Left hindlimb (tissue), 1 donor: ENCODE results near the gene PFKFB2.

Source experiments
- DNase-seq: peaks from one replicate; pipeline ENCODE4 v3.0.0-alpha.2; 2018

The PFKFB2 gene

DNA sequence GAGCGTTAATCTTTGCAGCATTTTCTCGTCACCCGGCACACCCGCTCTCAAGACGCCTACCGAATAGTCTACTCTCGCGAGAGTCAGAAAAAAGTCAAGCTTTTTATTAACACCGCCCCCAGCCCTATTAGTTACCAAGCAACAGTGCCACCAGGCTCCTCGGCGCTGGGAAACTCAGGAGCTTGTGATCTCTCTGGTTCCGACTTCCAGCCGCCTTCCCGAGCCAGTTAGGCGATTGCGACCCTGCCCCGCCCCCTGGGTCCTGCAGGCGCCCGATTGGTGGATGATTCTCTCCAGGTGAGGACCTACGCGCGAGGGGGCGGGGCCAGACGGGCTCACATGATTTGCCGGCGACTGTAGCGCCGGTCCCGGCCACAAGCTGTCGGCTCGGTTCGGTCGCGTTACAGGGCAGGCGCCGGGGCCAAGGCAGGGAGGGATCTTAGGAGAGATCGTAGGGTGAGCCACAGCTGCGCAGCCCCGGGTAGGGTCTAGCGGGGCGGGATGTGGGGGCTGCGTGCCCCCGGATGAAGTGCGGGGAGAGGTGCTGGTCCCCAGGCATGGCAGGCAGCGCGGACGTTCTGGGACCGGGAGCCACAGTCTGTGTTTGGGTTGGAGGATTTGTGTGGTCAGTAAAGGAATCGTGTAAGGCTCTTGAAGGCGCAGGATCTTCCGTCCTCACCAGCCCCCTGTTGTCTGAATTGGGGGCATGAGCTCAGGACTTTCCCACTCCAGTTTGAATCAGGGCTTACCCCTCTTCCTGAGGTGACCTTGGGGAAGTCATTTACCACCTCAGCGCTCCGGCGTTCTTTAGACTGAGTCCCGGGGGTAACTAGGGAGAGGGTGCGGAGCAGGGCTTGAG lies at the start of gene PFKFB2:
TSS of gene PFKFB2 (plus strand) at position 365 of the 859 bp plus-strand sequence. CDS start 1,443 bp downstream, outside the sequence.
- DNase-seq, result peak; percentile 94

DNA sequence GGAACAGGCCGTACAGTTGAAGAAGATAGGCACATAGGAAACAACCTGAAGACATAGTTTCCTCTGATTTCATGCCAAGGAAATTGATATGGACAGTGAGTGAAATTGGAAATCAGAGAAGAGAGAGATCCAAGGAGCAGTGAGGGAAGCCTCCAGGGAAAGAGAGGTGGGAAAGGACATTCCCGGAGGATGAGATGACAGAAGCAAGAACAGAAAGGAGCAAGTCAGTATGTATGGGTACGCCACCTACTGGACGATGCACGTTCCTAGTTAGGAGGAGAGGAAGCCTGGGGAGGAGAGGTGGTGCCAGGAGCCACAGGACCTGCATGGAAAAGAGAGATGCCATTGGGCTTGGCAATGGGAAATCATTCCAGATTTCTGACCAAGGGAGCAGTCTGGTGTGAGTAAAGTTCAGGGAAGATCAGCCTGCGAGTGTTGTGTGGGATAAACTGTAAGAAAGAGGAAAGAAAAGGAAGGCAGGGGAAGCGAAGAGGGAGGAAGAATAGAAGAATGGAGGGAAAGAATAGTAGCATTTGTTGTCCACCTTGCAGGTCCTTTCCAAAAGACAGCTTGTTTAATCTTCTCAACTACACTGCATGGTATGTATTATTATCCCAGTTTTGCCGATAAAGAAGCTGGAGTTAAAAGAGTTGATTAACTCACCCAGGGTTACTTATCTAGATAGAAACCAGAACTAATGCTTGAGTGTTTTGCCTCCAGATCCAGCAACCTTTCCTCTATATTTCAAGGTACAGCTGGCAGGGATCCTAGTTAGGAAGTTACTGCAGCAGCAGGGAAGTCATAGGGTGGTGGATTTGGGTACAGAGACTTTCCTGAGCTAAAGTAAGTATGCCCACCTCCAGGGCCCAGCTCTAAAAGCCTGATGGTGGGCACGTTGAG lies 47.9 kb upstream of the PFKFB2 start:
- DNase-seq, result no peak

DNA sequence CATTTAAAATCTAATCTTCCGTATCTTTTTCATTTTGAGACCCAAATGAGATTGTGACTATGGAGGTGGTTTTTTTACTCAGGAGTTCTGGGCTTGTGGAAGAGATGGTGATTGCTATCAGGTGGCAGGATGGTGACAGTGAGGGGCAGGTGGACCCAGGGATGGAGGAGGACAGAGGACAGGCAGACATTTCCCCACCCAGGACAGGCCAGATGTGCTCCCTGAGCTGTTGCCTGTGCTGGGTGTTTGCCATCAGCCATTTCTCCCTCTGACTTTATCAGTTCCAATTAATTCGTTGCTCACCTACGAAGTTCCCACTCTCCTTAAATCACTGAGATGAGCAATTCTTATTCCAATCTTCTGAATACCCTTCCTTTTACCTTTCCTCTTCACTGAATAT lies 47.0 kb upstream of the PFKFB2 start:
- DNase-seq, result no peak

DNA sequence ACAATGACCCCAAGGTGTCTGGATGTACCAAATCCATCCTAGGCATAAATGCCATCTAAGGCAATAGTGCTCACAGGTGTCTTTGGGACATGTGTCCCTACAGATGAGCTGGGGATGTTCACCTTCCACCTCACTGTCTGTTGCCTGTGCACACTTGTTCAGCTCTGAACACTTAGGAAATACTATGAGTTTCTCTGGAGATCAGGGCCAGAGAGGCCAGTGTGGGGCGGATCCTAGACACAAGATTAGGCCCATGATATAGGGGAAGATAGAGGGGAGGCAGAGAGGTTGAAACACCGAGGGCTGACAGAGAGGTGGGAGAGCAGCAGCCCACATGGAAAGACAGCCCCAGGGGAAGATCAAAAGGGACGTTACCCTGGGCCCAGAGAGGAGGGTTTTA lies 46.2 kb upstream of the PFKFB2 start:
- no peak for DNase-seq

DNA sequence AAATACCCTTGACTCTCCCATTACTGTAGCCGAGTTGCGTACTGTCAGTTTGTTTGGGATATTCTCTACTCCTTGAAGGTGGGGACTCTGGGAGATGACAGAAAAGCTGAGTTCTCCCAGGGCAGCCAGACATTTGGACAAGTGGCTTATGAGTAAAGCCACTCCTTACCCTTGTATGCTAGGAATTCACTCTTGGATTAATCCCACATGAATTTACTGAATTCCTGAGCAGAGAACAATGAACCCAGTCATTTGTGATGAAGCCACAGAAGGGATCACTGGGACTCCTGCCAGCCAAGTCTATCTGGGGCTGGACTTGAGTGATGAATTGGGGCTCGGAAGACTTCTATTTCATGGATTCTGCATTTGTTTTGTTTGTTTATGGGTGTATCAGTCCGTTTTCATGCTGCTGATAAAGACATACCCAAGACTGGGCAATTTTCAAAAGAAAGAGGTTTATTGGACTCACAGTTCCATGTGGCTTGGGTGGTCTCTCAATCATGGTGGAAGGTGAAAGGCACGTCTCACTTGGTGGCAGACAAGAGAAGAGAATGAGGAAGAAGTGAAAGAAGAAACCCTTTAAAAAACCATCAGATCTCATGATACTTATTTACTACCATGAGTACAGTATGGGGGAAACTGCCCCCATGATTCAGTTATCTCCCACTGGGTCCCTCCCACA lies 45.6 kb upstream of the PFKFB2 start:
- DNase-seq, result no peak

DNA sequence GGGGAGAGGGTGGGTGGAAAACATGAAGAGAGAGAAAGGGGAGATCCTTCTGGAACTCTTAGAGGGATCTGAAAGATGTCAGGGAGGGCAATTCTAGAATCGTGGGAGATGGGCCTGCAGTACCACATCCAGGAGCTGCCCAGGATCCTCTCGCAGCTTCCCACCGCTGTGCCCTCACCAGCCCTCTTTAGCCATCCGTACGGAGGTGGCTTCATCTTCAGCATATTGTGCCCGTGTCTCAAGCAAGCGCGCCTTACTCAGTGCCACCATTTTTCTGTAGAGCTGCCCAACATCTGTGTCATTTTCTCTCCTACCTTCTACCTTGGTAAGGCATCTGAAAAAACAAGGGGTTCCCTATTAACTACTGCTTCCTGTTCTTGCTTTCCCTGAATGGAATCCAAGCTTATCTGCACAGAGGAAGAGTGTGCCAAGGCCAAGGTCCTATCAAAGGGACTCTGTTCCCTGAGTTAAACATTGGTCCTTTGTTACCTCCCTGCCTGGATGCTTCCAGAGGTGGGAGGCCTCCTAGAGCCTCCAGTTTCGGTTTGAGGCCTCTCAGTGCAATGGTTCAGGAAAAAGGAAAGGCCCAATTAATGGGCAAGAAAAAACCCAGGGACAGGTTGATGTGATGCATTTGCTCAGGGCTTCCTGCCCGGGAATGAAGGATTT lies 43.8 kb upstream of the PFKFB2 start:
- DNase-seq, result no peak

DNA sequence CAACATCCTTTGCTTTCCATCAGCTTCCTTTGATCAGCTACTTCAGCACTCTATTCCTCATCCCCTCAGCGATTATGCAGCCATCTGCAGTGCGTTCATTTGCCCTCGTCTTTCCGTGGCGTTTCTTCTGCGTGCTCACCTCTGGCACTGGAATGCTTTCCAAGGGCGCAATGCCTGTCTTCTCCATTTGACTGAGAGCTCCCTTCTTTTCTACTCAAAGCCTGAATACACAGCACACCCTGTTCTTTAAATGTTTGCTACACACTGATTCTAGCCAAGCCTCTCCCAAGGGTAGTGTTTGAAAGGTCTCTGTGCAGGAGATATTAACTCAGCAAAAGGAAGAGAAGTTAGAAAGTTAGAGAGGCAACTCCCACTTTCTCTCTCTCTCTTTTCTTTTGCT lies 43.1 kb upstream of the PFKFB2 start:
- DNase-seq, result no peak

DNA sequence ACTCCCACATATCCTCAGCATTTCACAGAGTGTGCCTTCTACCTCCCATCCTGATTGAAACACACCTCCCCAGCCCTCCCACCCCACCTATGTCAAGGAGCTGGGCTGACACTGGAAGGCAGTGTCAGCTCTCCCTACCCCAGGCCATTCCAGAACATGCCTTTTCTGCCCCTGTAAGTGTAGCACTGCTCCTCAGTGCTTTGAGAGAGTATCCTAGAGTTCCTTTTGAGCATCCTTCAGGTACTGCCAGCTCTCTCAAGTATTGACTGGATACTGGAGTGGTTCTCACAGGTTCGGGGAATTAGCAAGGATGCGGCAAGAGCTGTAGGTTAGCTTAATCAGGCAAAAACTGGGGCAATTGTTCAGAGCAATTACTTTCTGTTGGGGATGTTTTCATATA lies 42.3 kb upstream of the PFKFB2 start:
- no peak for DNase-seq

DNA sequence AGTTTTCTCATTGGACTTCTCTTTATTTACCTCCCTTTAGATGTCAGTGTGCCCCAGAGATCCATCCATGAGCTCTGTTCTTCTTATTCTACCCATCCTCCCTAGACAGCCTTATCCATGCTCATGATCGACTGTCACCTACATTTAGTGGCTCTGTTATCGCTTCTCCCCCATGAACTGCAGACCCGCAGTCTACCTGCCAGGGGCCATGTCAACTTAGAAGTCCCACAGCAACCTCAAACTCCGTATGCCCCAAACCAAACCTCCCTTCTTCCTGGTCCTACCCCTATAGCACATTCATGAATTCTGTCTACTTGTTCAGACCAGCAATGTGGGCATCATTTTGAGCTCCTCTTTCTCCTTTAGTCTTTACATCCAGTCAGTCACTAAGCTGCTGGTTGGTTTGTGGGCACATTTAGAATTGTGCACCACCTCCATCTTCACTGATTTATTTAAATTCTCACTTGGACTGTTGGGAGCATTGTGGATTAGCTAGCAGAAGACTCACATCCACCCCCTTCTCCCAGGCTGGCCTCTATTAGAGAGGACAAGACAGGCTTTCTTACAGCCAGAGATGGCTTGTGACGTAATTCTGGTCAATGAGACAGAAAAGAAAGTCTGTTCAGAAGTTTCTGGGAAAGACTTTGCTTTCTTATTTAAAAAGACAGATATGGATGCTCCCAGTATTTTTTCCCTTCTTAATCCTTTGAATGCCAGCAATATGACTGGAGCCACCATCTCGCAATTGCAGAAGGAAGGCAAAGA lies 39.6 kb upstream of the PFKFB2 start:
- no peak for DNase-seq

DNA sequence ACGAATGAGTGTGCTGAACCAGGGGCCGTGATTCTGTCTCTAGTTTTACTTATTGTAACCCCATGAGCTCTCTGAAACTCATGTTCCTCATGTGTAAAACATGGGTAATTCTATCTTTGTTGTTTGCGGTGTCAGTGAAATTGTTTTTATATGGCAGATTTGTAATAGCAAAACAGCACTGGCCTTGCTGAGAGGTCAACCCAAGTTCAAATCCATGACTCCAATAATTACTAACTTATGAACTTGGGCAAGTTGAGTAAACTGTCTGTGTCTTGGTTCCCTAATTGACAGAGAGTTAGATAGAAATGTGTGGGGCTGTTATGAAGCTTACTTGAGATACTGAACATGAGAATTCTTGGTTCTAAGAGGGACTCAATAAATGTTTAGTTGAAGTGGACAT lies 38.3 kb upstream of the PFKFB2 start:
- no peak for DNase-seq

DNA sequence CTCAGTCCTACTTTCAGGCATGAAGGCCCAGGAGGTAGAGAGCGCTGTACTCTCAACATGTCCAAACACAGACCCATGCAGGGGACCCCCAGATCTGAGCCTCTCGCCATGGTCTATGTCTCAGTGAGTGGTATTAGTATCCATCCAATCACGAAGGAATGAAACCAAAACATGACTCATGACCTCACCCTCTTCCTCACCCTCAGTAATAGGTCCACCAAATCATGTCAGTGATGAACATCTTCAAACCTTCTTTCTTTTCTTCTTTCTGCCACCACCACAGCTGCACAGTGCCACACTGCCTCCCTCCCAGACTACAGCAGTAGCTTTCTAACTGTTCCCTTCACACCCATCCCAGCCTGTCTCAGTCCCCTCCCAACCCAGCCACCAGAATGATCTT lies 37.3 kb upstream of the PFKFB2 start:
- no peak for DNase-seq

DNA sequence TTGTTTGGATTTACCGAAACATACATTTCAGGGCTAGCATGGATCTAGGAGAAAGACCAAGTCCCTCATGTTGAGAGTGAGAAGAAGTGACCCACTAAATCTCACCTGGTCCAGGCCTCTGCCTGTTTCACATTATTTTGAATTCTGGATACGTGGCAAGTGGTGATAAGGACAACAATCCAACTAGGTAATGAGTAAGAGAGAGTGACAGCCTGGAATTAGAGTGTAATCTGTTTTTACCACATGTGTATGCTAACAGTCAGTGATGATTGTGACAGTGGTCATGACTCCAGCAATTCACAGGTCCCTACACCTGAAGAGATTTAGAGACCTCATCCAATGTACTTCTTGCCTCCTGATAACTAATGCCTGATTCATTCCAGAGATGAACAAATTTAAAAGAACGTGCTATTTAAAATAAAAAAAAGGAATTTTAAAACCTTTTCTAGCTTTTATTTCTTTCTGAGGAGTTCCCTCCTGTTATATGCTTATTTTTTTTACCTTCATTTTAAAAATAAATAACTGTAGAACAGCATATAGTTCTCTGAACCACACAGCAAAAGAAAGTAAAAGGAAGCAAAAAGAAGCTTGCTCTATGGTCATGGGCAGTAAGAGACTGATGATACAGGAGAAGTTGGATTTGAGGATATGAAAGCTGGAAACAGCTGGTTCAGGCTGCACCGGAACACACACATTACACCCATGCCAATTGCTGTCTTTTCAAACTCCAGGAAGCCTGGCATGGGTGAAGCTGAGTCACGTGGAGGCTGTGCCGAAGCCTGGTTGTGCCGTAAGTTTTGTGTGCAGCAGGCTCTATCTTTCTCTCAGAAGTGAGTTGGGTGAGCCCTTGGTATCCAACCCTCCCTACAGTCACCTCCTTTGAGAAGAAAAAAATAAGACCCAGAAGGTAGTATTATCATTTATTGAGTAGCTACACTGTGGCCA lies 35.2 kb upstream of the PFKFB2 start:
- DNase-seq, result no peak

DNA sequence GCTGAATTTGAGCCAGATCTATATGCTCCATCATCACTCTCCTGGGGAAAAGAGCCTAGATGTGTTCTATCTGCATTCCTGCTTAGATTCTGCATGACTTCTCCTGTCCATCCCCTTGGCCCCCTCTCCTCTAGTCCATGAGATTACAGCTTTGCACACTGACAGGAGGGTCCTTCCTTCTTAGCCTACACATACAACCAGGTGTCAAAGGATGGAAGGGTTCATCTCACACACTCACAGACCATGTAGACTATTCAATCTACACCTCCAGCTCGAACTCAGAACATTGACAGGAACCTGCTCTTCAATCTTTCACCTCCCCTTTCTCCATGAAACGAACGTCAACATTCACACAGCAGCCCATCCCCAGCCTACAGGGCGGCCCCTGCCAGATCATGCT lies 34.4 kb upstream of the PFKFB2 start:
- DNase-seq, result no peak

DNA sequence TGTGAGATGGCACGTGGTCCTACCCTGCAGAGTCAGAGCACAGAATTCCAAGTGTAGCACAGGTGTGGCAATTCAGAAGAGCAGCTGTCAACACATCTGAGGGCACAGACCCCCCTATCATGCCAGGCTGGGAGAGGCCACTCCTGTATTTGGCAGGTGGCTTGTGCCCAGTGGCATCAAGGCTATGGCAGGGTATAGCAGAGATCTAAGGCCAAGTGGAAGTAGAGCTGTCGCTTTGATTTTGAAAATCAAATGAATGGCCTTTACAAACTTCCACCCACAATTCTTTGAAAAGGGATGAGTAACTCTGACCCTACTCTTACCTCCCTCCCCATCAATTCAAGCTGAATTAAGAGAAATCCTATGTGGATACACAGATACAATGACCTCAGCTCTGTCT lies 33.9 kb upstream of the PFKFB2 start:
- DNase-seq, result no peak

DNA sequence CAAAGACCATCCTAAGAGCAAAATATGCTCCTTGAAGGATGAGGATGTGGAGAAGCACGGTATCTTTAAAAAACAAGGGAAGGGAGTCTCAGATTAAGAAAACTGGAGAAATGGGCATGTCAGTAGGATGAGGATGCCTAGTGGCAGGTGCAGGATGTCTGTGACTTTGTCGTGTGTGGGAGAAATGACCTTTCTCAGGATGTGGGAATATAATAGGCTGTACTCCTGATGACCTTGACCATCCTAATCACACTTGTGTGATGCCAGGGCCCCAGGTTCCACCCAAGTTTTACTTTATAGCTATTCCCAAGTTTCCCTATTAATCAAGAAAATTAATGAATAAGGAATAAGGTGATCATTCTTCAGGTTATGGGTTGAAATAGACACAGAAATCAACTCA lies 33.4 kb upstream of the PFKFB2 start:
- no peak for DNase-seq

DNA sequence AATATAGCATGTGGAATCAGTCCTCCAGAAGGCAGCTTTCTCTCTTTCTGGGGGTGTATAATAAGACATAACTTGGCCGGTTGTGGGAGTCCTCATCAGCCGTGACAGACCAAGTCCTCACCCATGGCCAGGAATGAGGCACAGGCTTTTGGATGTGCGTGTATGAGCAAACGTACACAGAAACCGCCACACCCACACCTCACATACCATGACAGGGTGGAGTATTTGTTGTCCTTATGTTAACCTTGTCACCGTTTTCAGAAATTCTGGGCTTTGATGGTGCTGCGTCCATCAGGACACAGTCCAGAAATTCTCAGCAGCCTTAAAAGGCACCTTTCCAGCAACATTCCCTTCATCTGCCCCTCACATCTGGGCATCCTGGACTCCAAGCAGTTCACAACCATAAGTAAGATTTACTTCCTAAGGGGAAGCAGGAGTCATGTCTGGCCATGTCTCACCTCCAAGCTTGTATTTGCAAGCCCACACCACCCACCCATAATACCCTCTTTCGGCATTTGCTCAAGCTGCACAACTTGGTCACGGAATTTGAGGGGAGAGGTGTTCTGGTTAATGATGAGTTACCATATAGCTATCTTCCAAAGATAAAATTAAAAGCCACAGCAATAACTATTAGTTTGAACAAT lies 32.9 kb upstream of the PFKFB2 start:
- DNase-seq, result no peak

DNA sequence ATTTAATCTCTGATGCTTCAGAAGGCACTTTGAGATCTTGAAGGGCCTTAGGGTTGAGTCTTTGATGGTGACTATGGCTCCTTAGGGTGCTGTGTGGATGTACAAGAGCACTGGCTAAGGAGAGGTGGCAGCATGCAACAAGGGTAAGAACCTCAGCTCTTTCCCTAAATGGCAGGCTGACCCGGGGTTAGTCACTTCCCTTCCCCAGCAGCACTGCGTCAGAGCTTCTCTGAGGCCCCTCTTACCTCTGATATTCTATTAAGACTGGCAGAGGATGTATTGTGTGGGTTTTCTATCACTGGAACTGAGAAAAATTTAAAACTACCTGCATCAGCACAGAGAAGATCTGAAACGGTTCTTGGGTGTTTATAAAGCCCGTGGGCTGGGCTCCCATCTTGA lies 32.4 kb upstream of the PFKFB2 start:
- no peak for DNase-seq

DNA sequence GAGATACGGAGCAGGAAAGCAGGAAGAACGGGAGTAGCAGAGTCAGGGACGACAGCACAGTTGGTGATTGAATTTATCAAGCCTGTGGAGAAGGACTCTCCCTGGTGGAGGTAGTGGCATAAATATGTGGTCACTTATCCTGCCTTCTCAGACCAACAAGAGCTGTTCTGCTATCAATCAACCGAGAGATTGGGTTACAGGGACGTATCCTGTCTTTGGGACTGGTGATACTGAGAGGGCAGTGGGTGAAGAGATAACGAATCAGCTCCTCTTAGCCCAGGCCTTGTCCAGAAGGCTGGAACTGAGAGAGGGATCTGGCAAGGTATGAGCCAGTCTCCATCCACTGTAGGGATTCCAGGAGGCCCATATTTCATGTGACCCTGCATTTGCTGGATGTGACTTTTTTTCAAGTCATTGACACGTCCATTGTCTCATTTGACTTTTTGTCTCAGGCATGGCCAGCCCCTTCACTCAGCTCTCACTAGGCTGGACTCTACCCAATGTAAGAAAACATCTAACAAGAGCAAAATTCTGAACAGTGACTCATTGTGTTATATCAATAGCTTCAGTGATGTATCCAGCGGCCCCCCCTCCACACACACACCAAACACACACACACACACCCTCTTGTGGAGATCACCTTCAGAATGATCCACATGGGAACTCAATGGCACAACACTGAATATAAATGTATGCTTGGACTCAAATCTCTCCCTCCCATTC lies 31.8 kb upstream of the PFKFB2 start:
- no peak for DNase-seq

DNA sequence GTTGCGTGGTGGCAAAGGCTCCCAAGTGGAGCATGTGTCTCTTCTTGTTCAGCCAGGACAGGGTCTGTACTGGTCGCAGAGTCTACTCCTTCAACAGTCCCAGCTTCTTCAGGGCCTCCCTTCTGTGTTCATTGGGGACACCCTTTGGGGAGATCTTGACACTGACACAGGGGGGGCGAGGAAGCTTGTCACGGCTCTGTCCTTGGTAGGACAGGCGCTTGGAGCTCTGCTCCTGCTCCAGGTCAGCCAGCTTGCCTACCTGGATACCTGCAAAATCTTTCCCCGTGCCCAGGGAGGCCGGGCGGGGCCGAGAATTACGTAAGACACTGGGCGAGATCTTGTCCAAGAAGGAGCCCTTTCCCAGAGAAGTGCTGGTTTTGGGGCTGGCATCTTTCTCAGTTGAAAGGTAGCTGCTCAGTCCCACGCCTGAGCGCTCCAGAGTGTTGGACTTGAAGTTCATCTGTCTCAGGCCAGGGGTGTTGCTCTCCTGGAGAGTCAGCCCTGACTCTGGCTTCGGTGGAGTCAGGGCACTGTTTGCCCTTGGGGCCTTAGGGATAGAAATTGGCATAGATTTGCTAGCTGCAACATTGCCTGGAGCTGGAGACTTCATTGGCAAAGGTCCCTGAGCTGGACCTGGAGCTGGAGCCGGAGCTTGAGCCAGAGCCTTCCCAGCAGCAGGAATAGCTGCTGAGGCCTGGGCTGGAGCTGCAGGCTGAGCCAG lies 31.0 kb upstream of the PFKFB2 start:
- no peak for DNase-seq
